Hepatocyte (in vitro differentiated cells): Measurements from ENCODE around the gene POLE2. TPM values are rescaled to one million over a fixed set of nuclear protein-coding genes. Genes with fewer than 3 reads are reported as not detected.
A peak's percentile ranks its signal among the peaks of the same experiment; 100 is the strongest.

Experiments
- DNase-seq: peaks from one replicate; pipeline ENCODE4 v3.0.0-alpha.2; 2016; ENCODE audit warnings: low spot score
- H2AFZ ChIP-seq: fragments of 200-600 bp; sonication (generic); 2 replicates; pipeline ENCODE4 v1.6.0; 2016; ENCODE audit warnings: antibody characterized with exemption, mild to moderate bottlenecking
- H3K27ac ChIP-seq: fragments of 200-600 bp; sonication (generic); 2 replicates; pipeline ENCODE4 v1.5.1; 2016; ENCODE audit warnings: mild to moderate bottlenecking
- H3K27me3 ChIP-seq: fragments of 200-600 bp; sonication (generic); 2 replicates; pipeline ENCODE4 v1.6.1; 2016
- H3K36me3 ChIP-seq: fragments of 200-600 bp; sonication (generic); replicated peaks from 2 replicates; pipeline ENCODE4 v1.5.1; 2016; ENCODE audit warnings: low read depth; ENCODE audit not compliant: insufficient read depth
- H3K4me1 ChIP-seq: fragments of 200-600 bp; sonication (generic); 2 replicates; pipeline ENCODE4 v1.5.1; 2016; ENCODE audit warnings: mild to moderate bottlenecking, moderate library complexity; ENCODE audit not compliant: insufficient read depth
- H3K4me2 ChIP-seq: fragments of 200-600 bp; sonication (generic); 2 replicates; pipeline ENCODE4 v1.6.0; 2016
- H3K4me3 ChIP-seq: fragments of 200-600 bp; sonication (generic); 2 replicates; pipeline ENCODE4 v1.5.1; 2016; ENCODE audit warnings: mild to moderate bottlenecking
- H3K79me2 ChIP-seq: fragments of 200-600 bp; sonication (generic); 2 replicates; pipeline ENCODE4 v1.6.0; 2017; ENCODE audit warnings: mild to moderate bottlenecking
- H3K9me2 ChIP-seq: fragments of 200-600 bp; sonication (generic); replicated peaks from 2 replicates; pipeline ENCODE4 v1.6.0; 2017; ENCODE audit warnings: mild to moderate bottlenecking; ENCODE audit not compliant: insufficient read depth
- H3K9me3 ChIP-seq: fragments of 200-600 bp; sonication (generic); 2 replicates; pipeline ENCODE4 v1.5.1; 2016; ENCODE audit warnings: low read depth, mild to moderate bottlenecking
- H4K20me1 ChIP-seq: fragments of 200-600 bp; sonication (generic); 2 replicates; pipeline ENCODE4 v1.6.0; 2016; ENCODE audit warnings: mild to moderate bottlenecking; ENCODE audit not compliant: insufficient read depth, poor library complexity, severe bottlenecking
- CTCF ChIP-seq: fragments of 200-600 bp; sonication (generic); IDR thresholded peaks from 2 replicates; pipeline ENCODE4 v1.5.1; 2016; ENCODE audit warnings: antibody characterized with exemption, mild to moderate bottlenecking; ENCODE audit not compliant: poor library complexity
- EZH2 ChIP-seq: fragments of 200-600 bp; sonication (generic); IDR thresholded peaks from 2 replicates; pipeline ENCODE4 v1.6.1; 2016; ENCODE audit warnings: antibody characterized with exemption, mild to moderate bottlenecking, borderline replicate concordance
- EZH2phosphoT487 ChIP-seq: fragments of 200-600 bp; sonication (generic); IDR thresholded peaks from one replicate; pipeline ENCODE4 v1.6.1; 2018; ENCODE audit warnings: antibody characterized with exemption, mild to moderate bottlenecking, low read depth, moderate library complexity; ENCODE audit not compliant: unreplicated experiment, severe bottlenecking
- WGBS: methylation state at CpG from one replicate; pipeline ENCODE4 v1.1.6; 2016; ENCODE audit warnings: low lambda C conversion rate; ENCODE audit errors: missing lambda C conversion rate; 5-methylcytosine and 5-hydroxymethylcytosine counted together
- polyA plus RNA-seq: library from polyadenylated mRNA; unstranded; fragments of >200 nt; fragmentation: Nextera tagmentation; extraction: Ambion mirVana; gene quantifications from 2 replicates; pipeline ENCODE4 v1.2.1, GENCODE V29; 2016
- total RNA-seq: library from RNA; depleted of rRNA; stranded (reverse); fragments of >200 nt; gene quantifications from 2 replicates; pipeline ENCODE4 v1.2.3, GENCODE V29; 2014

The POLE2 gene
- total and polyA plus RNA-seq, 2 experiments from 2014 or later = 3.9 to 7.6 TPM

DNA sequence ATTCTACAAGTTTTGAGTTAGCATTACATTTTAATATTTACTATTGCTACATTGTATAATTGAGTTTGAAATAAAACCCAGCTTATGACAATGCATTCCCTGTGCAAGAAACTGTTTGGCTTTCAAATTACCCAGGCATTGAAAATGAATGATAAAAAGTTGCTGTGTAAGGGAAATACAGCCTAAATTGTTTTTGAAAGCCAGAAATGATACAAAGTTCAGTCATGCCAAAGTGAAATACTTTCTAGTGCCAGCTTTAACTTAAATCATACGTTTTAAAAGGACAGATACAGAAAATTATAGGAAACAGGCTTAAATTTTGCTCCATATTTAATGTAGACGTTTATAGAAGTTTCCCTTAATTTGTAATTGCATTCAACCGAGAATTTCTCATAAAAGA, 64.6 kb downstream of the POLE2 start:
- H4K20me1 ChIP-seq = peaks cover 26% of the 10 kb centered on the region
- H3K4me3 ChIP-seq = peak overlapping the region; percentile 89
- no peaks in the 10 kb centered on the region for H3K27me3 ChIP-seq
- H2AFZ ChIP-seq = no peak overlapping the region
- no peak for DNase-seq
- peaks cover 4% of the 10 kb centered on the region for H3K36me3 ChIP-seq
- H3K27ac ChIP-seq = peak overlapping the region; percentile 1
- no peak for TF ChIP-seq EZH2phosphoT487
- TF ChIP-seq EZH2 = no peak
- TF ChIP-seq CTCF = no peak
- H3K4me1 ChIP-seq = peaks cover 21% of the 10 kb centered on the region
- H3K4me2 ChIP-seq = peak overlapping the region; percentile 95
- WGBS = 71% methylated on average over 3 of the region's 3 CpGs
- H3K9me2 ChIP-seq = no peaks in the 10 kb centered on the region
- H3K9me3 ChIP-seq = no peaks in the 10 kb centered on the region
- peaks cover 78% of the 10 kb centered on the region for H3K79me2 ChIP-seq

- peaks cover 21% of the 10 kb centered on the region for H3K4me1 ChIP-seq
- no peak for DNase-seq
- no peak for TF ChIP-seq CTCF
- TF ChIP-seq EZH2phosphoT487 = no peak
- no peak for TF ChIP-seq EZH2
- peak overlapping the region; percentile 95 for H3K4me2 ChIP-seq
- WGBS = 77% methylated on average over 3 of the region's 3 CpGs
- peaks cover 33% of the 10 kb centered on the region for H4K20me1 ChIP-seq
- peaks cover 1% of the 10 kb centered on the region for H3K36me3 ChIP-seq
- H3K9me2 ChIP-seq = no peaks in the 10 kb centered on the region
- no peak overlapping the region for H2AFZ ChIP-seq
- H3K79me2 ChIP-seq = peaks cover 82% of the 10 kb centered on the region
- peak overlapping the region; percentile 97 for H3K27ac ChIP-seq
- H3K27me3 ChIP-seq = no peaks in the 10 kb centered on the region
- H3K4me3 ChIP-seq = peak overlapping the region; percentile 89
- H3K9me3 ChIP-seq = no peaks in the 10 kb centered on the region
Measured at GRCh38 chr14:49622022-49622607, 65.9 kb downstream of the POLE2 start.

DNA sequence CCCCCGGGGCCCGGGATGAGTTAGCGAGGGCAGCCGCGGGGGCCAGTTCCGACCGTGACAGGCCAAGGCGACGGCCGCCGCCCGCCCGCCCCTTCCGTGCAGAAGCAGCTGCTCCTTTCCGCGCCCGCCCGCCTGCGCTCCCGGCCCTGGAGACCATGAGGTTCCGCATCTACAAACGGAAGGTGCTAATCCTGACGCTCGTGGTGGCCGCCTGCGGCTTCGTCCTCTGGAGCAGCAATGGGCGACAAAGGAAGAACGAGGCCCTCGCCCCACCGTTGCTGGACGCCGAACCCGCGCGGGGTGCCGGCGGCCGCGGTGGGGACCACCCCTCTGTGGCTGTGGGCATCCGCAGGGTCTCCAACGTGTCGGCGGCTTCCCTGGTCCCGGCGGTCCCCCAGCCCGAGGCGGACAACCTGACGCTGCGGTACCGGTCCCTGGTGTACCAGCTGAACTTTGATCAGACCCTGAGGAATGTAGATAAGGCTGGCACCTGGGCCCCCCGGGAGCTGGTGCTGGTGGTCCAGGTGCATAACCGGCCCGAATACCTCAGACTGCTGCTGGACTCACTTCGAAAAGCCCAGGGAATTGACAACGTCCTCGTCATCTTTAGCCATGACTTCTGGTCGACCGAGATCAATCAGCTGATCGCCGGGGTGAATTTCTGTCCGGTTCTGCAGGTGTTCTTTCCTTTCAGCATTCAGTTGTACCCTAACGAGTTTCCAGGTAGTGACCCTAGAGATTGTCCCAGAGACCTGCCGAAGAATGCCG, 66.7 kb downstream of the POLE2 start:
- Histone ChIP-seq H3K4me2 (peak overlapping the region; percentile 95), H3K9me3 (no peaks in the 10 kb centered on the region), H3K27me3 (no peaks in the 10 kb centered on the region), H3K27ac (peak overlapping the region; percentile 97), H2AFZ (peak overlapping the region; percentile 72), H3K4me1 (peaks cover 21% of the 10 kb centered on the region), H3K9me2 (no peaks in the 10 kb centered on the region), H3K4me3 (peak overlapping the region; percentile 89), H4K20me1 (peaks cover 31% of the 10 kb centered on the region), H3K36me3 (no peaks in the 10 kb centered on the region), H3K79me2 (peaks cover 76% of the 10 kb centered on the region)
- peak; percentile 74 for DNase-seq
- 5% methylated on average over 51 of the region's 65 CpGs for WGBS
- TF ChIP-seq EZH2phosphoT487 (no peak), CTCF (no peak), EZH2 (no peak)
